SK-N-MC (cell line): ENCODE data around the gene SFXN5.

Source experiments
- EZH2 ChIP-seq: fragments of 200-600 bp; sonication (generic); IDR thresholded peaks from one replicate; pipeline ENCODE4 v1.6.1; 2017; ENCODE audit warnings: antibody characterized with exemption
- POLR2AphosphoS5 ChIP-seq: IDR thresholded peaks from 2 replicates; pipeline ENCODE4 v1.6.1; 2012; ENCODE audit warnings: mild to moderate bottlenecking, low read depth, low read length, borderline replicate concordance

GRCh38 chr2:72975017-72975416, 96.5 kb downstream of the SFXN5 start:
- TF ChIP-seq EZH2 = no peak
- no peak for TF ChIP-seq POLR2AphosphoS5
